Measurements from ENCODE around the gene ROCK2. TPM values are rescaled to one million over a fixed set of nuclear protein-coding genes. Genes with fewer than 3 reads are reported as not detected.

ROCK2 gene
- total and polyA plus RNA-seq, 9 of the 15 experiments (the other 6 are each of a cell fraction or from before 2014, with no cell fraction given), result 4.9 to 30.6 (median 14.3) TPM

GRCh38 chr2:11365096-11365879 lies 20.9 kb upstream of the ROCK2 start (continued):
- no peak for TF ChIP-seq MXI1 (IDR thresholded peaks at IDR 0.05; ENCODE audit: low read depth, low read length)
- no peak for TF ChIP-seq ETV5 (CRISPR knock-in tag; IDR thresholded peaks at IDR 0.05; ENCODE audit: low read depth)
- no peak for TF ChIP-seq KAT2B (IDR thresholded peaks at IDR 0.05; ENCODE audit: low read depth, low read length)
- TF ChIP-seq ZEB2 (IDR thresholded peaks at IDR 0.05), result no peak
- TF ChIP-seq TCFL5 (CRISPR knock-in tag; conservative IDR thresholded peaks at IDR 0.05), result no peak
- TF ChIP-seq ZFPM2 (CRISPR knock-in tag; IDR thresholded peaks at IDR 0.05), result no peak
- no peak for TF ChIP-seq RBM17 (IDR thresholded peaks at IDR 0.05; ENCODE audit: borderline replicate concordance, low read depth, low read length)
- no peak for TF ChIP-seq LCOR (CRISPR knock-in tag; IDR thresholded peaks at IDR 0.05)
- no peak for TF ChIP-seq POLR2AphosphoS2 (IDR thresholded peaks at IDR 0.05; ENCODE audit: low read length)
- no peak for TF ChIP-seq FOS (IDR thresholded peaks at IDR 0.05; ENCODE audit: extremely low read depth, insufficient read length)
- TF ChIP-seq ZBTB1 (CRISPR knock-in tag; IDR thresholded peaks at IDR 0.05; ENCODE audit: borderline replicate concordance, low read depth), result no peak
- no peak for TF ChIP-seq ZNF12 (CRISPR knock-in tag; IDR thresholded peaks at IDR 0.05)
- TF ChIP-seq BCLAF1 (IDR thresholded peaks at IDR 0.05; ENCODE audit: borderline replicate concordance in 1 of 2, control insufficient read depth in 1 of 2, low read depth in 2 of 2, low read length in 1 of 2), result no peak
- no peak for TF ChIP-seq TFAM (CRISPR knock-in tag; conservative IDR thresholded peaks at IDR 0.05)
- no peak for TF ChIP-seq NCOA4 (IDR thresholded peaks at IDR 0.05; ENCODE audit: partially characterized antibody)
- no peak for TF ChIP-seq FOXJ2 (tag; IDR thresholded peaks at IDR 0.05)
